Astrocyte of the cerebellum (primary cell): Measurements from ENCODE around the gene SYNC.
"Not testable (repeated sequence)": the region's sequence is repeated elsewhere in the genome, so short reads cannot be mapped to it uniquely, and the experiment has no call there.

Experiments used
- DNase-seq: peaks from one replicate; pipeline ENCODE4 v3.0.0-alpha.2; 2011; ENCODE audit warnings: low read depth
- H3K4me3 ChIP-seq: 2 replicates; pipeline ENCODE4 v1.5.1; 2011; ENCODE audit warnings: mild to moderate bottlenecking, low read depth, low read length, moderate library complexity
- CTCF ChIP-seq: IDR thresholded peaks from 2 replicates; pipeline ENCODE4 v1.5.1; 2012; ENCODE audit warnings: low read length, low read depth, moderate library complexity, mild to moderate bottlenecking; ENCODE audit errors: missing control alignments
- in situ Hi-C: cut with HindIII; loops from 2 replicates; pipeline ENCODE4 v1.10.0; 2017; ENCODE audit warnings: low sequenced_read_pairs

The SYNC gene

GRCh38 chr1:32644426-32644825, 58.1 kb downstream of the SYNC start:
- in situ Hi-C loops, result no loop called here
- DNase-seq, result no peak
- no peak overlapping the region for H3K4me3 ChIP-seq
- TF ChIP-seq CTCF, result no peak

GRCh38 chr1:32642292-32642827, 60.2 kb downstream of the SYNC start:
- H3K4me3 ChIP-seq, in situ Hi-C loops, DNase-seq: not testable (repeated sequence)

- H3K4me3 ChIP-seq, result no peak overlapping the region
- in situ Hi-C loops, result no loop called here
- TF ChIP-seq CTCF, result no peak
- no peak for DNase-seq
Measured at GRCh38 chr1:32639489-32640075, 63.0 kb downstream of the SYNC start.

GRCh38 chr1:32636914-32637645, 65.5 kb downstream of the SYNC start:
- no peak for DNase-seq
- H3K4me3 ChIP-seq, result no peak overlapping the region
- in situ Hi-C loops, result no loop called here
- no peak for TF ChIP-seq CTCF

GRCh38 chr1:32635508-32636277, 66.9 kb downstream of the SYNC start:
- no peak for DNase-seq
- no peak overlapping the region for H3K4me3 ChIP-seq
- in situ Hi-C loops, result no loop called here
- TF ChIP-seq CTCF, result no peak

GRCh38 chr1:32632829-32633228, 69.7 kb downstream of the SYNC start:
- no peak for DNase-seq
- in situ Hi-C loops, result no loop called here
- no peak for TF ChIP-seq CTCF
- no peak overlapping the region for H3K4me3 ChIP-seq

- H3K4me3 ChIP-seq, in situ Hi-C loops, DNase-seq: not testable (repeated sequence)
Measured at GRCh38 chr1:32630173-32630572, 72.4 kb downstream of the SYNC start.
